Subcutaneous adipose tissue (tissue), 4 donors: ENCODE data around the gene HSD17B11. TPM values are rescaled to one million over a fixed set of nuclear protein-coding genes. Genes with fewer than 3 reads are reported as not detected.

Experiments used
- total RNA-seq, 4 donors: library from RNA; depleted of rRNA; stranded (reverse); fragments of >200 nt; gene quantifications; one replicate each; pipeline ENCODE4 v1.1.0, GENCODE V29; 2016
- TF ChIP-seq, protein P1 (sequence below): fragments of 450-650 bp; IDR thresholded peaks from one replicate; pipeline ENCODE4 v1.5.1; 2016; ENCODE audit warnings: low read depth, mild to moderate bottlenecking, control low read depth, antibody characterized with exemption, moderate library complexity

Gene HSD17B11
- total RNA-seq, 4 donors from 2014 or later: 78.9 to 143 (median 127) TPM

DNA sequence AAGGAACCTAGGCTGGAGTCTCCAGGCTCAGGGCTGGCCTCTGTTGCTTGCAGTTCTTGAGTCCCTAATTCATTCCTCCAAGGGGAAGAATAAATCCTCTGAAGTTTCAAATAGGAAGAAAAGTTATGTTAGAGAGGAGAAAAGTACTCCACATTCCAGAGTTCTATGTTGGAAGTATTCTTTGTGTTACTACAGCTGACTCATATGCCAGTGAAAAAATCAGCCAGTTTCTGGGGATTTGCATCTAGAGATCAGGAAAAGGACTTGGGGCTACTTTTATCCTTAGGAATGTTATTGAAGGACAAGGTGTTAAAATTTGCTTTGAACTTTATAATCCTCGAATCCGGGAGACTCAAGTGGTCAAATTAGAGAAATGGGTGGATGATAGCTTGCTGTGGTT lies 19.7 kb upstream of the HSD17B11 start:
- TF ChIP-seq, protein P1, sequence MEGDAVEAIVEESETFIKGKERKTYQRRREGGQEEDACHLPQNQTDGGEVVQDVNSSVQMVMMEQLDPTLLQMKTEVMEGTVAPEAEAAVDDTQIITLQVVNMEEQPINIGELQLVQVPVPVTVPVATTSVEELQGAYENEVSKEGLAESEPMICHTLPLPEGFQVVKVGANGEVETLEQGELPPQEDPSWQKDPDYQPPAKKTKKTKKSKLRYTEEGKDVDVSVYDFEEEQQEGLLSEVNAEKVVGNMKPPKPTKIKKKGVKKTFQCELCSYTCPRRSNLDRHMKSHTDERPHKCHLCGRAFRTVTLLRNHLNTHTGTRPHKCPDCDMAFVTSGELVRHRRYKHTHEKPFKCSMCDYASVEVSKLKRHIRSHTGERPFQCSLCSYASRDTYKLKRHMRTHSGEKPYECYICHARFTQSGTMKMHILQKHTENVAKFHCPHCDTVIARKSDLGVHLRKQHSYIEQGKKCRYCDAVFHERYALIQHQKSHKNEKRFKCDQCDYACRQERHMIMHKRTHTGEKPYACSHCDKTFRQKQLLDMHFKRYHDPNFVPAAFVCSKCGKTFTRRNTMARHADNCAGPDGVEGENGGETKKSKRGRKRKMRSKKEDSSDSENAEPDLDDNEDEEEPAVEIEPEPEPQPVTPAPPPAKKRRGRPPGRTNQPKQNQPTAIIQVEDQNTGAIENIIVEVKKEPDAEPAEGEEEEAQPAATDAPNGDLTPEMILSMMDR: no peak

DNA sequence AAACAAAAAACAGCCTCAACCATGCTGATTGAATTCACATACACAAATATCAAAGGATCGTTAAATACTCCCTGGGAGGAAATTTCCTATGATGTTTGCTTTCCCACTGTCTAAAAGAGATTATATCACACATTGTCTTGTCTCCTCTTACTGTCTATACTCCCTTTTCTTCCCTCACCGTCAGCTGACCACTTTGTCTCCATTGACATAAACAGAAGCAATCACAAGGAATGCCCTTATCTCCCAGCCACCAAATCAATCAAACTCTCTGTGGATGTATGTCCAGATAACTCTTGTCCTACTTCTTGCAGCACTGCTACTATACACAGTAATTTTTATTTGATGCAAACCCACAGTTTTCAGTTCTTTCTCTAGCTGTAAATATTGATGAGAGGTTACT lies 19.2 kb upstream of the HSD17B11 start:
- TF ChIP-seq, protein P1: no peak

DNA sequence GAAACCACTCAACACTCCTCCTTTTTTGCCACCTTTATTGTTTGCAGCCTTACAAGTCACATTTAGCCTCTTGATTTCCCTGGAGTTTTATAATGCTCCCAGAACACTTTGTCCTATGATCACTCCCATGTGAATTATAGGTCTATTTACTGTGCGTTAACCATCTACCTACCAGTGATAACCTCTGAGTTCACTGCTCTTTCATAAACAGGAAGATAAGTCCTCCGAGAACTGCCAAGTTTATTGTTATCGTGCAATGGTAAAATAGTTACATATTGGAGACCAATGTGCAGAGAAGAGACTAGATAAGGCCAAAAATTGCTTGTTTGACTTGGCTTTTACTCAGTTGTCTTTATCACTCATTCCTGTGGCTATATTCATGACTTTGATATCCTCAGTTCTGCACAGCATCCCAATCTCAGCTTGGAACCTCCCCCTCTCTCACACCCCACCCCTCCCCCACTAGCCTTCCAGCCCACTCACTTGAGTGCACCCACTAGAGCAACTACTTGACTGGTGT lies 18.5 kb upstream of the HSD17B11 start:
- TF ChIP-seq, protein P1: no peak

DNA sequence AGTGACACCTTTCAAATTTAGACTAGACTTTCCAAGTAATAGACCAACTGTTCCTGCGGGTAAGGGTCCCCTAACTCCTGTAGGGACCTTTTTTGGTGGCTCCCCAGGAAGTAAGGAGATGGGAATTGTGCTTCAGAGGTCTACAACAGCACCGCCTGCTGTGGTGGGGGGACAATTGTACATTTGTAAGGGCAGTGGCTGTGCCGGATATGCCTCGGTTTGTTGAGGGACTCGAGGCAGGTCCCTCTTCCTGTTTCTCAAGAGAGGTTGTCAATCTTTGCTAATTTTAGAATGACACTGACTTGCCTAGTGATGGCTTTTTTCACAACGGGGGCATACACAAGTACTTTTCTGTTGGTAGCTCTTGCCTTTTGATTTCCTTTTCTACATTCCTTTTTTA lies 15.5 kb upstream of the HSD17B11 start:
- TF ChIP-seq, protein P1: no peak

DNA sequence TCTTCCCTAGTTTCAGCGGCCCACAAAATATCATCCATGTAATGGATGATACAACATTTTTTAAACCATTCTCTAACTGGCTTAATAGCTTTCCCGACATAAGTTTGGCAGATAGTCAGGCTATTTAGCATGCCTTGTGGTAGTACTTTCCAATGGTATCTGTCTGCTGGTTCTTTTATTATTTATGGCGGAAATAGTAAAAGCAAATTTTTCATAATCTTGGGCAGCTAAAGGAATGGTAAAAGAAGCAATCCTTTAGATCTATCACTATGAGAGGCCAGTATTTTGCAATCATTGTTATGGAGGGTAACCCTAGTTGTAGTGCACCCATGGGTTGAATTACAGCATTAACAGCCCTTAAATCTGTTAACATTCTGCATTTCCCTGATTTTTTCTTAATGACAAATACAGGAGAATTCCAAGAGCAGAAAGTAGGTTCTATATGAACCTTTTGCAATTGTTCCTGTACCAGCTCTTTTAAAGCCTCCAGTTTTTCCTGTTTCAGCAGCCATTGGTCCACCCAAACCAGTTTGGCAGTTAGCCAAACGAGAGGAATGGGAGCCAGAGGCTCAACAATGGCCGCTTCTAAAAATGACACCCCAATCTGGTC lies 14.3 kb upstream of the HSD17B11 start:
- TF ChIP-seq, protein P1: no peak

DNA sequence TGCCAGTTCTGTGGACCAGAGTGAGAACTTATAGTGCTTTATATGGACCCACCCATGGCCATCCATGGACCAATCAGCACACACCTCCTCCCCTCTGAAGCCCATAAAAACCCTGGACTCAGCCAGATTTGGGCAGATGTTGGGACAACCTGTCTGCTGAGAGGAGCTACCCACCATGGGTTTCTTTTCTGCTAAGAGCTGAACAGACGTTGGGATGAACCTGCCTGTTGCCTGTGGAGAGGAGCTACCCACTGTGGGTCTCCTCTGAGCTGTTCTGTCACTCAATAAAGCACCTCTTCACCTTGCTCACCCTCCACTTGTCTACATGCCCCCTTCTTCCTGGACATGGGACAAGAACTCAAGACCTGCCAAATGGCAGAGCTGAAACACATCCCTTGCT lies 9.0 kb upstream of the HSD17B11 start:
- TF ChIP-seq, protein P1: no peak

DNA sequence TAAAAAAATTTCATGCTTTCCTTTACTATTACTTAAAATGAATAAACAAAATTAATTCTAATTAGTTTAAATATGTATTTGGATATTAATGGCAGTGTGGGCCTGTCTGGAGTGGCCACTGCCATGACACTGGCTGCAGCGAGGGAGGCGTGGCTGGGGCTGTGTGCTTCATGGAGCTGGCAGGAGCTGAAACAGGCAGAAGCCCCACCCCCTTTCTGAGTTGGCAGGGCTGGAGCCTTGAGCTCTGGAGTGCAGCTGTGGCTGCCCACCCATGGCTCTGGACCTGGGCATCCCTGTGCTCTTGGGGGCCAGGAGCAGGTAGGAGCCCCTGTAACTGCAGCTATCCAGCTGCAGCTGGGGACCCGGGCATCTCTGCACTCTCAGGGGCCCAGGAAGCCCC lies 8.2 kb upstream of the HSD17B11 start:
- TF ChIP-seq, protein P1: no peak
